HPDE6-E6E7 (cell line): ENCODE results near the gene OR5J2.
"Not testable (repeated sequence)": the region's sequence is repeated elsewhere in the genome, so short reads cannot be mapped to it uniquely, and the experiment has no call there.

Experiments
- DNase-seq: peaks from one replicate; pipeline ENCODE4 v3.0.0; 2011; ENCODE audit warnings: missing footprints; ENCODE audit errors: extremely low spot score

OR5J2 gene

DNA sequence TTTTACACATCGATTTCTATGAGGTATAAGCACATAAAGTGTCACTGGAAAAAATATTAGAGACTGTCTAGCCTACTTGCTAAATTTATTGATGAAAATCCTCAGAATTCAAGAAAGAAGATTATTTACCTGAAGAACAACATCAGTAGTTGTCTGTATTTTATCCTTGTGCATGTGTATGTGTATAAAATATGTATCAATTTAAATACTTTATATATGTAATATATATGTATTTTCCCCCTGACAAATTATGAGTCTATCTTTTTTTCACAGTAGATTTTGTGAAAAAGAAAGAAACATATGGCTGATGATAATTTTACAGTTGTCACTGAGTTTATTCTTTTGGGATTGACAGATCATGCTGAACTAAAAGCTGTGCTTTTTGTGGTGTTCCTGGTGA, at the start of gene OR5J2:
Gene OR5J2 (plus strand): TSS at position 301 of the 400 bp plus-strand sequence. CDS start 0 bp downstream, at position 301.
- DNase-seq = no peak

DNA sequence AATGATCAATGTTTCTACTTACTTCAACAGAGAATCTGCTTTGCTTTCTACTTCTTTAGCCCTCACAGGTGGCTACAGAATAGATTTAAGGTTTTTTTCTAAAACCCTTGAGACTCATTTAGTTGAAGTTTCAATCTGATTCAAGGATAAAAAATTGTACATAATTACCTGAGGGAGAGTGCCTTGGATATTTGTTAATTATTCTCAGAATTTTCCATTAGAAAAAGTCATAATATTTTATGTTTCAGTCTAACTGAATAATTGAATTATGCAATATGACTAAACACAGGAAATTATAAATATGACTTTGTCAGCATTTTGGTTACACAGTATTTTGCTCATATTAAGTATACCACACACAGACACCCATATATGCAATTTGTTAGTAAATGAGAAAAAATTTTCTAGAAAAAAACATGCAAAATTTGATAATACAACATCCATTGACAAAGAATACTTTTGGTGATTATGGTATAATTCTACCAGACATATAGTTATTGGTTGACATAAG, 36.2 kb upstream of the OR5J2 start, which contains the start of gene OR8J3:
Gene OR8J3 (minus strand): TSS at position 51 of the 511 bp plus-strand sequence. CDS start 2,483 bp downstream, outside the sequence.
- DNase-seq = no peak

DNA sequence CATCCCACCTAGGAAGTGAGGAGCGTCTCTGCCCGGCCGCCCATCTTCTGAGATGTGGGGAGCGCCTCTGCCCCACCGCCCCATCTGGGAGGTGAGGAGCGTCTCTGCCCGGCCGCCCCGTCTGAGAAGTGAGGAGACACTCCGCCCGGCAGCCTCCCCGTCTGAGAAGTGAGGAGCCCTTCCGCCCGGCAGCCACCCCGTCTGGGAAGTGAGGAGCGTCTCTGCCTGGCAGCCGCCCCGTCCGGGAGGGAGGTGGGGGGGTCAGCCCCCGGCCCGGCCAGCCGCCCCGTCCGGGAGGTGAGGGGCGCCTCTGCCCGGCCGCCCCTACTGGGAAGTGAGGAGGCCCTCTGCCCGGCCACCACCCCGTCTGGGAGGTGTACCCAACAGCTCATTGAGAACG, 32.7 kb upstream of the OR5J2 start:
- DNase-seq = not testable (repeated sequence)

DNA sequence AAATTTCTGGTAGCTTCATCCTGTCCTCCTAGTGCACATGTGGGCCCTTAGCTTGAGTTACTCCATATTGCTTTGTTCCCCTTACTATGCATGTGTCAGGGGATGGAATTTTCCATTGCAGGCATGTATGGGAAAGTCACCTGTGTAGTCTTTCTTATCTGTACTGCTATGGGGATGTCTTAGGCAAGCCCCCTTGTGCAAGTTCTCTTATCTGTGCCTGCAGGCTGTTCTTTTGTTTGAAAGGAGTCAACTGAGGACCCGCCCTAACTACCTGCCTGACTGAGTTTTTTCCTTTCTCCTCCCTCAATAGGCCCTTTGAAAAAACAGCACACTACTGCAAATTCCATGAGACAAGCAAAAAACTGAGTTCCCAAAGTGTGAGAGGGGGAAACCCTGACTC, 25.0 kb upstream of the OR5J2 start:
- DNase-seq = no peak

DNA sequence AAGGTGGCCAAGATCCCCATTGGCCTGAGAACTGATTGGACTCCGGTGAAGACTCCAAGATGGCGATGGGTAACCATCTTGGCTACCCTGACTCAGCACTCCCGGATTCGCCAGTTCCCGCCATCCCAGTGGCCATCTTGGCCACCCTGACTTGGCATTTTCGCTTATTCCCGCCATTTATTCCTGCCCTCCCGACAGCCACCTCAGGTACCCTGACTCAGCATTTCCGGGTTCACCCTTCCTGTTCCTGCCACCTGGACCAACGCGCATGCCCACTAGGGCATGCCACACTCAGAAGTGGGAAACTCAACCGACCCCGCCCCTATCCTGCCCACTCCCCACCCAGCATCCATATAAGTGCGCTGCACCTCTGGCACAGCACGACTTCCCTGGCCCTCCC, 24.1 kb upstream of the OR5J2 start:
- DNase-seq = no peak

DNA sequence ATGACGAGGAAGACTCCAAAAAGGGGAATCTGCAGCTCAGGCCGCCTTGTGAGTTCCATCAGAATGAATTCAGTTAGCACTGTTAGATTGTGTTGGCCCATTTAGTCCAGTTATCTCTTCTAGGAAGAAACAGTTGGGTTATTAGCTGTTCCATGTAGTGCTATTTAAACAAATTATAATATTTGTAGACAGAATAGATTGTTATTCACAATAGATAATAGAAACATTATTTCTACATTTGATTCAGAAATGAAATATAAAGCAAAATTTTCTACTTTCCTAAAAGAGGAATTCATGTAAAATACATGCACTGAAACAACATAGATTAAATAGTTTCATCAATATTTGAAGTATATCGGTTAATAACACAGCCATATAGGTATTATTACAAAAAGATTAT, 16.2 kb upstream of the OR5J2 start, which contains the start of gene OR8K5:
Gene OR8K5 (minus strand): TSS at position 101 of the 400 bp plus-strand sequence. CDS start 0 bp downstream, at position 101.
- no peak for DNase-seq

DNA sequence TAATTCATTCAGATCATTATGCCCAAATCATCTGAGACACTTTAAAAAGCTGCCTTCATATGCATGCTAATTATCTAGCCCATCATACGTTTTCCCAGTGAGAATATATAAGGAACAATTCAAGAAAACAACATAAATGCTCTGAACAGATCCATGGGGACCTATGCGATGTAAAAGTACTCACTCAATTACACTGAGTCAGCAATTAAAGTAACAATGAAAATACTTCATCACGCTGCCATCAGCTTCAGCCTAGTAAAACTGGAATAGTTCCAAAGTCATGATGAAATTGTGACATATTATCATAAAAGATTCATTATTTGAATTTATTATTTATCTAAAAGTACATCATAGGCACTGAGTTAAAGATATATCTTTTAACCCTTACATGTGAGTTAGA, 12.6 kb upstream of the OR5J2 start:
- DNase-seq = no peak

DNA sequence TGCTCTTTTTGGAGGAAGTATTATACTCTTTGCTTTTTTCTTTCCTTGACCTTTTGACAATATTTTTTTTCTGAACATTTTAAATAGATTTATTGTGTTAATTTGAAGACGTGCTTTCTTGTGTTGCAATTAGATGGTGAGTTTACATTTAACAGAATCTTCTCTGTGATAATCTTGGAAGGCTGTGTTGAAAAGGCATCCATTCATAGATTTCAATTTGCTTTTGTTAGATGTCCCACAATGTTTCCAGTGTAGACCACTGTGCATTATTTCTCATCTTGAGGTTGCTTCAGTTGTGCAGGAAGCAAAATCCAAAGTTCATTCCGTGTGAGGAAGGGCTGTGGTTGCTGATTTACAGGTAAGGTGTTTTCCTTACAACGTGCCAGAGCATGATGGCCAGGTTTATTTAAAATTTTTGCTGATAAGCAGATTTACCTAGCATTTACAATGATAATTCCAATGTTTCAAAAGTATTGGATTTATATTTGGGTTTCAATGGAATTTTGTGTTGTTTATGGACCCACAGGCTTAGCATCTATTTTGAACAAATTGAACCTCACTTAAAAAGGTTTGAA, 4.1 kb upstream of the OR5J2 start:
- DNase-seq = no peak

DNA sequence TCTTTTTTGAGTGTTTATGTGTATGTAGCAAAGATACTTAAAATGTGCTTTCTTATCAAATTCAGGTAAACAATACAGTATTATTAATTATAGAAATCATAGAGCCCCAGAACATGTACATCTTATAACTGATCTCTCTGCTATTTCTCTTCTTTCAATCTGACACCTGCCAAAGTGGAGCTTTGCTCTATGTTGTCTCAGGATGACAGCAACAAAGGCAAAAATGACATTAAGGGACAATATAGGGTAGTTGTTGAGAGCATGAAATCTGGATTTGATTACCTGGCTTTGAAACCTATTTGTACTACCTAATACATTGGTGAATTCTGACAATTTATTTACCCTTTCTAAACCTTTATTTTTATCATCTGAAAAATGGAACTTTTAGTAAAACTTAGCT, 7.0 kb downstream of the OR5J2 start:
- no peak for DNase-seq

DNA sequence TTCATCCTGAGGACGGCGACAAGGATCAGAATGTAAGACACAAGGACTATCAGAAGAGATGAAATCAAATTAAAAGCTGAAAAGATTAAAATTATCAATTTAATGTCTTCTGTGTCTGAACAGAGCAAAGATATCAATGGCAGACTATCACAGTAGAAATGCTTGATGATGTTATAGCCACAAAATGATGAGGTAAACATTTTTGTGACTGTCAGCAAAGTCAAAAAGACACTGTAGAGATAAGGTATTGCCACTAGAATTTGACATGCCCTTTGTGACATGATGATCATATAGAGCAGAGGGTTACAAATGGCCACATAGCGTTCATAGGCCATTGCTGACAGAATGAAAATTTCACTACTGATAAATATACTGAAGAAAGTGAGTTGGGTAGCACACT, 12.2 kb downstream of the OR5J2 start:
- DNase-seq = no peak

DNA sequence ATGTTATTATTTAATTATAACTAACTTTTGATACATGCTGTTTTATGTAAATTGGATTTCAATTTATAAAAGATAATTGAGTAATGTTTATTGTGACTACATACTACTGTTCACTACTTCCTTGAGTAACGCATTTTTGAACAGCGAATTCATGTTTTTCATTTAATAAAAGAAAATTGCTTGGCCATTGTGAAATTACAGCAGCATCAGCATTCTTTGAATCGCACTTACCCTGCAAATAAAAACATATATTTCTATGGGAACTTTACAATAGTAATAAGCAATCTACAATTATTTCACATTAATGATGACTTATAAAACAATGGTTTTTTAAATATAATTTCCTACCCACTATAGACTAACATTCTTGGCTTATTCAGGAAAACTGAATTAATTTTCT, 20.3 kb downstream of the OR5J2 start:
- no peak for DNase-seq

DNA sequence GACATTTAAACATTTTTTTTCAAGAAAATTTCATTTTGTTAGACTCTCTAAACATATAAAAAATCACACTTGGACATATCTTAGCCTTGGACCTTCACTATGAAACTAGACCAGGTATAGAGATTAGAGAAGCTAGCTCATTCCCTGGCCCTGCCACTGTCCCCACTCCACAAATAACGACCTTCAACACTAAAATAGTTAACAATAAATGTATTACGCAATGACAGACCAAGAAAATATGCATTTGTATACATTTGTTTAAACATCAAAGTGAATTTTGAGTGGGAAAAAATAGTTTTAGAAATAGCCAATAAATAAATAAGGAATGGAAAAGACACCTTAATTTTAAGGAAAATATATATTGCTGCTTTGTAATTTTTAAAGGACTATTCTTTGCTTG, 20.9 kb downstream of the OR5J2 start:
- DNase-seq = no peak

DNA sequence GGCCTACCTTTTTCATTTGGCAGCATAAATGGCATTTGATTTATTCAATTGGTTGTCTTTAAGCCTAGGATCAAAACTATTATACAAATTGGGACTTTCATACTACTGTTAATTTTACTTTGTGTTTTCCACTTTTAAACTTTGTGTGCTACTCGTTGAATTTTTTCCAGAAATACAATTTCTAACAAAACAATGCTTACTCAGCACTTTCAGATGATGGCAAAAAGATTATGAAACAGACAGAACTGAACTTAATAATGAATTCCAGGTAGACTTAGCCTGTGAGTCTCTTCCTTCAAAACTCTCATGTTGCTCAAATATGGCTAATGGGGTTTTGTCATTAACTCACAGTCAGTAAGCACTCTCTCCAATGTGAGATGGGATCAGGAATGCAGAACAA, 31.4 kb downstream of the OR5J2 start:
- no peak for DNase-seq

DNA sequence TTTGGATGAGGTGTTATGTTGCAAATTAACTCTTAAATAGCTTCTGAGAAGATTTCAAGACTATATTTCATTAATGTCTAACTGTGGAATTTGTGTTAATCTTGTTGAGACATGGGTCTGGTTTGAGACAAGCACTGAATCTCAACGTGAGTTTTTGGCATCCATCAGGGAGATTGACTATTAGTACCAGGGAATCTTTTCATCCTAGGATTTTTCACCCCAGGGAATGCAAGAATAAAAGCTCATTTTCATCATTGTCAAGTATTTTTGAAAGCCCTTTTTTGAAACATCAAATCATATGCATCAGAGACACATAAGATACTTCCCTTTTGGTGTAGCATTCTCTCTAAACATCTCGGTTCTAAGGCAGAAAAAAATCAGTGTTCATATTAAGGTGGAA, 38.1 kb downstream of the OR5J2 start:
- no peak for DNase-seq

DNA sequence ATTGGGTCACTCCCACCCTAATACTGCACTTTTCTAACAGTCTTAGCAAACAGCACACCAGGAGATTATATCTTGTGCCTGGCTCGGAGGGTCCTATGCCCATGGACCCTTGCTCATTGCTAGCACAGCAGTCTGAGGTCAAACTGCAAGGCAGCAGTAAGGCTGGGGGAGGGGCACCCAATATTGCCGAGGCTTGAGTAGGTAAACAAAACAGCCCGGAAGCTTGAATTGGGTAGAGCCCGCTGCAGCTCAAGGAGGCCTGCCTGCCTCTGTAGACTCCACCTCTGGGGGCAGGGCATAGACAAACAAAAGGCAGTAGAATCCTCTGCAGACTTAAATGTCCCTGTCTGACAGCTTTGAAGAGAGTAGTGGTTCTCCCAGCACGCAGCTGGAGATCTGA, 43.3 kb downstream of the OR5J2 start:
- DNase-seq = not testable (repeated sequence)
